Trophoblast cell (in vitro differentiated cells and primary cell): ENCODE measurements around the gene FBXO15.

Experiments
- DNase-seq, 2 donors: peaks; one replicate each; pipeline ENCODE4 v3.0.0-alpha.2; 2016
- H2AFZ ChIP-seq: 2 replicates; pipeline ENCODE4 v1.6.1; 2013; ENCODE audit warnings: low read length, moderate library complexity, mild to moderate bottlenecking; ENCODE audit not compliant: insufficient read depth, poor library complexity
- H2AK5ac ChIP-seq: 2 replicates; pipeline ENCODE4 v1.6.1; 2013; ENCODE audit warnings: mild to moderate bottlenecking, low read length
- H2BK120ac ChIP-seq: 2 replicates; pipeline ENCODE4 v1.6.1; 2013; ENCODE audit warnings: low read length, mild to moderate bottlenecking, moderate library complexity; ENCODE audit not compliant: insufficient read depth, poor library complexity
- H2BK12ac ChIP-seq: 2 replicates; pipeline ENCODE4 v1.6.1; 2013; ENCODE audit warnings: mild to moderate bottlenecking, low read length, moderate library complexity
- H2BK5ac ChIP-seq: 2 replicates; pipeline ENCODE4 v1.6.1; 2013; ENCODE audit warnings: low read length, low read depth, moderate library complexity, mild to moderate bottlenecking; ENCODE audit not compliant: poor library complexity
- H3K14ac ChIP-seq: 2 replicates; pipeline ENCODE4 v1.6.1; 2013; ENCODE audit warnings: mild to moderate bottlenecking, low read length
- H3K18ac ChIP-seq: 2 replicates; pipeline ENCODE4 v1.6.1; 2013; ENCODE audit warnings: mild to moderate bottlenecking, low read length
- H3K23ac ChIP-seq: 2 replicates; pipeline ENCODE4 v1.6.1; 2013; ENCODE audit warnings: low read length
- H3K27ac ChIP-seq: 2 replicates; pipeline ENCODE4 v1.5.1; 2013; ENCODE audit warnings: low read depth, mild to moderate bottlenecking, inconsistent platforms, low read length, moderate library complexity
- H3K27me3 ChIP-seq: 2 replicates; pipeline ENCODE4 v1.6.1; 2013; ENCODE audit warnings: inconsistent platforms, mild to moderate bottlenecking, low read length, moderate library complexity; ENCODE audit not compliant: insufficient read depth
- H3K36me3 ChIP-seq, 2 experiments: 1 replicate in 1 of 2; 2 replicates in 1 of 2; pipeline ENCODE4 v1.6.1; 2013; ENCODE audit warnings: low read length in 2 of 2, mild to moderate bottlenecking in 2 of 2, moderate library complexity in 1 of 2; ENCODE audit not compliant: insufficient read depth in 2 of 2, control insufficient read depth in 1 of 2
- H3K4ac ChIP-seq: 2 replicates; pipeline ENCODE4 v1.6.1; 2013; ENCODE audit warnings: low read depth, mild to moderate bottlenecking, low read length, moderate library complexity
- H3K4me1 ChIP-seq, 2 experiments: 1 replicate in 1 of 2; 2 replicates in 1 of 2; pipeline ENCODE4 v1.6.1; 2013; ENCODE audit warnings: low read length in 2 of 2, mild to moderate bottlenecking in 2 of 2, moderate library complexity in 1 of 2; ENCODE audit not compliant: insufficient read depth in 2 of 2, control insufficient read depth in 1 of 2
- H3K4me2 ChIP-seq: 2 replicates; pipeline ENCODE4 v1.6.1; 2013; ENCODE audit warnings: inconsistent platforms, mild to moderate bottlenecking, low read length, moderate library complexity
- H3K4me3 ChIP-seq: 2 replicates; pipeline ENCODE4 v1.5.1; 2013; ENCODE audit warnings: mild to moderate bottlenecking, low read depth, low read length, inconsistent platforms
- H3K79me1 ChIP-seq: one replicate; pipeline ENCODE4 v1.6.1; 2013; ENCODE audit warnings: low read length
- H3K79me2 ChIP-seq: 2 replicates; pipeline ENCODE4 v1.6.1; 2013; ENCODE audit warnings: low read length, mild to moderate bottlenecking; ENCODE audit not compliant: control insufficient read depth, insufficient read depth, poor library complexity
- H3K9ac ChIP-seq: 2 replicates; pipeline ENCODE4 v1.6.1; 2013; ENCODE audit warnings: mild to moderate bottlenecking, low read length
- H3K9me3 ChIP-seq: 2 replicates; pipeline ENCODE4 v1.6.1; 2013; ENCODE audit warnings: low read depth, mild to moderate bottlenecking, control low read depth, inconsistent platforms, low read length; ENCODE audit not compliant: insufficient read depth
- H4K12ac ChIP-seq: 2 replicates; pipeline ENCODE4 v1.6.1; 2013; ENCODE audit warnings: low read depth, mild to moderate bottlenecking, low read length, moderate library complexity
- H4K8ac ChIP-seq: 2 replicates; pipeline ENCODE4 v1.6.1; 2013; ENCODE audit warnings: low read depth, mild to moderate bottlenecking, low read length, moderate library complexity
- H4K91ac ChIP-seq: one replicate; pipeline ENCODE4 v1.6.1; 2013; ENCODE audit warnings: low read depth, mild to moderate bottlenecking, low read length, moderate library complexity
- WGBS: extraction: QIAGEN DNeasy Blood & Tissue Kit; methylation state at CpG from one replicate; pipeline ENCODE4 v1.1.7; 2013; ENCODE audit warnings: missing lambda C conversion rate; ENCODE audit not compliant: insufficient read length, insufficient coverage; ENCODE audit errors: extremely low coverage; 5-methylcytosine and 5-hydroxymethylcytosine counted together

The FBXO15 gene

DNA sequence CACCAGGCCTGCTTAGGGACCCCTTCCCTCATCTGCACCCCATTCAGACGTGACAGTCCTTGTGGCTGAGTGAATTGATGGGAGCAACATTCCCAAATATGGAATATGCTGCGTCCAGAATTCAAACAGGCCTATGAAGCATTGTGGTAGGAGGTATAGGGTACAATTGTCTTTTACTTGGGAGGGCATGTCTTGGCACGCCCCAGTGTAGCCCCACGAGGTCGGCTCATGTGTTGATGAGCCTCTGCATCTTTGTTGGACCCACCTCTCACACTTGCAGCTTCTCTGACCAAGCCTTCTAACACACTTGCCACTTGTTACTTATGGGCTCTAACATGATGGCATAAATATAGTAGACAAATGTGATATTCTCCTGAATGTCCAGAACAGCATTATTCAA lies 2.2 kb upstream of the FBXO15 start:
- H3K4me3 ChIP-seq, result no peak overlapping the region
- no peak overlapping the region for H2BK120ac ChIP-seq
- H3K4ac ChIP-seq, result peak overlapping the region; percentile 50
- H3K18ac ChIP-seq, result no peak overlapping the region
- H3K79me1 ChIP-seq, result peaks cover 6% of the 10 kb centered on the region
- H3K14ac ChIP-seq, result no peak overlapping the region
- H3K27ac ChIP-seq, result no peak overlapping the region
- peaks cover 5 to 8% of the 10 kb centered on the region in 2 experiments for H3K4me1 ChIP-seq
- H3K9me3 ChIP-seq, result no peaks in the 10 kb centered on the region
- H2BK5ac ChIP-seq, result no peak overlapping the region
- peak overlapping the region; percentile 65 for H3K9ac ChIP-seq
- no peak overlapping the region for H4K12ac ChIP-seq
- peaks cover 7% of the 10 kb centered on the region in 2 experiments for H3K36me3 ChIP-seq
- no peak overlapping the region for H2AFZ ChIP-seq
- no peak overlapping the region for H2AK5ac ChIP-seq
- WGBS, result no CpG with 5 or more reads among the region's 5 CpGs
- no peak overlapping the region for H3K4me2 ChIP-seq
- no peak overlapping the region for H3K23ac ChIP-seq
- H4K91ac ChIP-seq, result no peak overlapping the region
- no peaks in the 10 kb centered on the region for H3K27me3 ChIP-seq
- H3K79me2 ChIP-seq, result peaks cover 5% of the 10 kb centered on the region
- no peak overlapping the region for H2BK12ac ChIP-seq
- no peak for DNase-seq
- H4K8ac ChIP-seq, result peak overlapping the region; percentile 11

DNA sequence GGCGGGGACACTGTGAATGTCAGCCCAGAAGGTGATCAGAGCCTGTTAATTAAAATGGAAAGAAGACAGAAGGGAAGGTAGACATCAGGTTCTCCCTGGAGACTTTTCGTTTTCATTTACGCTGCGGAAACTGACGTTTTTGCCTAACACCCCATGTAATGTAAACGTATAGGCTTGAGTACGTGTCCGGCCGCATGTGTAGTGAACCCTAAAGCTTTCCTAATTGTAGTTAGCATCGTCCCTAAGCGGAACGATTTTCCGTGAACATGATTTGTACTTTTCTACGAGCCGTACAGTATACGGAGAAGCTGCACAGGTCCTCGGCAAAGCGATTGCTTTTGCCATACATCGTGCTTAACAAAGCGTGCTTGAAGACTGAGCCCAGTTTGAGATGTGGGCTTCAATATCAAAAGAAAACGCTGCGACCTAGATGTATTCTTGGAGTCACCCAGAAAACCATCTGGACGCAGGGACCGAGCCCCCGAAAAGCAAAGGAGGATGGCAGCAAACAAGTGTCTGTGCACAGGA lies 973 bp upstream of the FBXO15 start:
- H3K27ac ChIP-seq, result no peak overlapping the region
- H2BK120ac ChIP-seq, result no peak overlapping the region
- peak overlapping the region; percentile 96 for H3K9ac ChIP-seq
- no peak overlapping the region for H3K23ac ChIP-seq
- peak overlapping the region; percentile 95 for H3K4me3 ChIP-seq
- H4K91ac ChIP-seq, result peak overlapping the region; percentile 8
- peak overlapping the region; percentile 46 for H3K14ac ChIP-seq
- no peaks in the 10 kb centered on the region for H3K9me3 ChIP-seq
- peak overlapping the region; percentile 10 for H4K12ac ChIP-seq
- peaks cover 5 to 8% of the 10 kb centered on the region in 2 experiments for H3K4me1 ChIP-seq
- peak overlapping the region; percentile 90 for H3K4me2 ChIP-seq
- H2AFZ ChIP-seq, result peak overlapping the region; percentile 56
- peaks cover 5% of the 10 kb centered on the region for H3K79me2 ChIP-seq
- H3K27me3 ChIP-seq, result no peaks in the 10 kb centered on the region
- peaks cover 6% of the 10 kb centered on the region for H3K79me1 ChIP-seq
- H4K8ac ChIP-seq, result peak overlapping the region; percentile 93
- peak overlapping the region; percentile 81 for H3K18ac ChIP-seq
- H2BK12ac ChIP-seq, result no peak overlapping the region
- H3K4ac ChIP-seq, result peak overlapping the region; percentile 97
- no peak overlapping the region for H2BK5ac ChIP-seq
- peak overlapping the region; percentile 49 for H2AK5ac ChIP-seq
- no CpG with 5 or more reads among the region's 25 CpGs for WGBS
- peaks cover 3% of the 10 kb centered on the region in 2 experiments for H3K36me3 ChIP-seq
- no peak for DNase-seq

DNA sequence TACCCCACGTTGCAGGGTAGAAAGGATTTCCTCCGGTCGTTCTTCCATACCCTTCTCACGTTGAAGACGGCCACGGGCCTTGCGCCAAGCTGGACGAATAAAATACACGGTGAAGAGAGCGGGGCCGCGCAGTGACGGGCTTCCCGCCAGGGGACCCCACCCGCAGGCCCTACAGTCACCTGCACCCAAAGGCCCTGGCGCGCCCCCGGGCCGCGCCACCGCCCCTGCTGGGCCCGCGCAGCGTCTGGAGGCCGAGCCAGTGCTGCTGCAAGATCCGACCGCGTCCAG lies 199 bp downstream of the FBXO15 start:
- no peak overlapping the region for H2BK12ac ChIP-seq
- peaks cover 5 to 8% of the 10 kb centered on the region in 2 experiments for H3K4me1 ChIP-seq
- peaks cover 5% of the 10 kb centered on the region for H3K79me2 ChIP-seq
- no peak overlapping the region for H3K23ac ChIP-seq
- H2BK120ac ChIP-seq, result no peak overlapping the region
- H4K8ac ChIP-seq, result peak overlapping the region; percentile 71
- H3K36me3 ChIP-seq, result peaks cover under 1 to 3% of the 10 kb centered on the region in 2 experiments
- no peaks in the 10 kb centered on the region for H3K27me3 ChIP-seq
- peak overlapping the region; percentile 58 for H2AFZ ChIP-seq
- no CpG with 5 or more reads among the region's 28 CpGs for WGBS
- H3K4me2 ChIP-seq, result peak overlapping the region; percentile 96
- peak overlapping the region; percentile 69 for H3K4me3 ChIP-seq
- no peak overlapping the region for H3K27ac ChIP-seq
- H4K91ac ChIP-seq, result peak overlapping the region; percentile 48
- H2BK5ac ChIP-seq, result no peak overlapping the region
- H3K79me1 ChIP-seq, result peaks cover 6% of the 10 kb centered on the region
- H3K14ac ChIP-seq, result no peak overlapping the region
- no peak overlapping the region for H2AK5ac ChIP-seq
- no peaks in the 10 kb centered on the region for H3K9me3 ChIP-seq
- H3K9ac ChIP-seq, result no peak overlapping the region
- no peak for DNase-seq
- H4K12ac ChIP-seq, result no peak overlapping the region
- no peak overlapping the region for H3K4ac ChIP-seq
- H3K18ac ChIP-seq, result no peak overlapping the region

DNA sequence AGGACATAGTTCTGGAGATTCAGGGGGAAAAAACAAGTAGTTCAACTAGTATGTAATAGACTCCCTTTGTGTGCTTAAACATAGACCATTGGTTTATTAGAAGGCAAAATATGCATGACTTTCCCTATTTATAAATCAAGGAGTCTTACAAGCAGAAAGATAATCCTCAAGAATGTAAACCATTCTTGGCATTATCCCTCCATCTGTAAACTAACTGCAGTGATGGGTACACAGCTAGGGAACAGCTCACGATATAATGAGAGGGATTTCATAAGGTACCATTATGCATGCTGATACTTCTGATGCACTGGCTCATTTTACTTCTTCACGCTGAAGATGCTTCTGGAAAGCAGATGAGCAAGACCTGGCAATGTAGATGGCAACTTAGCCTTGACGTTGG lies 878 bp downstream of the FBXO15 start:
- Histone ChIP-seq H2BK120ac (no peak overlapping the region), H2BK5ac (no peak overlapping the region), H3K9me3 (no peaks in the 10 kb centered on the region), H3K27ac (no peak overlapping the region), H3K36me3 (peaks cover 0 to 3% of the 10 kb centered on the region in 2 experiments), H3K4me2 (peak overlapping the region; percentile 96), H3K18ac (no peak overlapping the region), H2AFZ (no peak overlapping the region), H4K12ac (no peak overlapping the region), H3K4me1 (peaks cover 5 to 8% of the 10 kb centered on the region in 2 experiments), H3K23ac (no peak overlapping the region), H3K79me1 (peaks cover 6% of the 10 kb centered on the region), H4K91ac (no peak overlapping the region), H3K4ac (no peak overlapping the region), H2AK5ac (no peak overlapping the region), H3K4me3 (no peak overlapping the region), H4K8ac (no peak overlapping the region), H3K9ac (no peak overlapping the region), H3K79me2 (peaks cover 5% of the 10 kb centered on the region), H3K14ac (no peak overlapping the region), H2BK12ac (no peak overlapping the region), H3K27me3 (no peaks in the 10 kb centered on the region)
- WGBS, result no CpG with 5 or more reads among the region's 3 CpGs
- peak; percentile 9 to 69 for DNase-seq
